B cell (primary cell): ENCODE measurements around the gene BUD13. TPM values are rescaled to one million over a fixed set of nuclear protein-coding genes. Genes with fewer than 3 reads are reported as not detected.

Experiments used
- ATAC-seq: fragments of 200-7000 bp; cut with Tn5 transposase; one replicate; pipeline ENCODE4 v1.10.0; 2021; ENCODE audit warnings: low read depth, mild to moderate bottlenecking, moderate number of reproducible peaks, moderate library complexity
- CTCF ChIA-PET: fragments of 350-600 bp; sonication (Branson Sonifier 250); formaldehyde crosslinking; loops from one replicate; lab custom pipeline; 2021; ENCODE audit warnings: antibody characterized with exemption, inconsistent platforms; lab: Charles Lee
- POLR2A ChIA-PET: fragments of 350-600 bp; sonication (Branson Sonifier 250); formaldehyde crosslinking; loops from one replicate; lab custom pipeline; 2021; ENCODE audit warnings: antibody characterized with exemption; lab: Charles Lee
- DNase-seq: peaks from one replicate; pipeline ENCODE4 v3.0.0; 2013
- H2AFZ ChIP-seq: 2 replicates; pipeline ENCODE4 v1.6.1; 2012; ENCODE audit warnings: mild to moderate bottlenecking, low read depth, low read length; ENCODE audit not compliant: insufficient read depth, poor library complexity, severe bottlenecking
- H3K27ac ChIP-seq, 2 donors: 1 replicate in 1 of 2; 2 replicates in 1 of 2; pipeline ENCODE4 v1.5.1; 2012 to 2013; ENCODE audit warnings: low read length in 2 of 2, mild to moderate bottlenecking in 2 of 2, moderate library complexity in 1 of 2
- H3K27me3 ChIP-seq, 4 experiments: fragments of 200-600 bp in 1 of 4; sonication (generic) in 1 of 4; replicated peaks in 1 of 4; 1 replicate in 2 of 4; 2 replicates in 2 of 4; pipeline versions ENCODE4 v1.6.1 to v1.7.0; 2013 to 2016; ENCODE audit warnings: low read length in 3 of 4, mild to moderate bottlenecking in 2 of 4, mixed read lengths in 1 of 4, moderate library complexity in 1 of 4; ENCODE audit not compliant: insufficient read depth in 4 of 4, control insufficient read depth in 3 of 4; ENCODE audit errors: control extremely low read depth in 1 of 4
- H3K36me3 ChIP-seq, 2 experiments: replicated peaks in 1 of 2; 1 replicate in 1 of 2; 2 replicates in 1 of 2; pipeline versions ENCODE4 v1.6.1 to v1.7.1; 2013; ENCODE audit warnings: low read length in 1 of 2; ENCODE audit not compliant: insufficient read depth in 2 of 2, control insufficient read depth in 1 of 2; ENCODE audit errors: control extremely low read depth in 1 of 2, extremely low read depth in 1 of 2
- H3K4me1 ChIP-seq, 2 donors: fragments of 200-600 bp in 1 of 2; sonication (generic) in 1 of 2; 1 replicate in 1 of 2; 2 replicates in 1 of 2; pipeline versions ENCODE4 v1.5.1 to v1.6.1; 2013 to 2017; ENCODE audit warnings: low read length in 2 of 2; ENCODE audit not compliant: control insufficient read depth in 2 of 2, insufficient read depth in 2 of 2
- H3K4me2 ChIP-seq: replicated peaks from 2 replicates; pipeline ENCODE3; 2012; ENCODE audit warnings: mild to moderate bottlenecking, low read depth, low read length; ENCODE audit not compliant: poor library complexity, severe bottlenecking
- H3K4me3 ChIP-seq, 5 experiments: fragments of 200-600 bp in 1 of 5; sonication (generic) in 1 of 5; 1 replicate in 3 of 5; 2 replicates in 2 of 5; pipeline versions ENCODE4 v1.5.1 to v1.7.0; 2011 to 2016; ENCODE audit warnings: low read length in 4 of 5, mild to moderate bottlenecking in 4 of 5, low read depth in 2 of 5, control low read depth in 1 of 5, moderate library complexity in 1 of 5; ENCODE audit not compliant: insufficient read depth in 1 of 5; ENCODE audit errors: control extremely low read depth in 1 of 5, extremely low read depth in 1 of 5
- H3K79me2 ChIP-seq: fragments of 200-600 bp; sonication (generic); one replicate; pipeline ENCODE4 v1.6.0; 2016; ENCODE audit warnings: low read length; ENCODE audit not compliant: control insufficient read depth, insufficient read depth
- H3K9ac ChIP-seq: fragments of 200-600 bp; sonication (generic); 2 replicates; pipeline ENCODE4 v1.6.1; 2017; ENCODE audit warnings: mild to moderate bottlenecking, low read length, moderate library complexity
- H3K9me3 ChIP-seq, 3 donors: one replicate each; pipeline versions ENCODE4 v1.6.1 to v1.7.1; 2013; ENCODE audit warnings: low read length in 2 of 3; ENCODE audit not compliant: control insufficient read depth in 2 of 3, insufficient read depth in 1 of 3; ENCODE audit errors: control extremely low read depth in 1 of 3
- H4K20me1 ChIP-seq: 2 replicates; pipeline ENCODE4 v1.6.0; 2012; ENCODE audit warnings: mild to moderate bottlenecking, low read length; ENCODE audit not compliant: insufficient read depth, control insufficient read depth, poor library complexity, severe bottlenecking
- H3K27ac Mint-ChIP-seq: one replicate; pipeline ENCODE4 v1.8.0; 2021; ENCODE audit warnings: mixed read lengths
- H3K27me3 Mint-ChIP-seq: one replicate; pipeline ENCODE4 v1.8.0; 2021; ENCODE audit warnings: mixed read lengths
- H3K4me1 Mint-ChIP-seq: one replicate; pipeline ENCODE4 v1.8.0; 2021; ENCODE audit warnings: mixed read lengths
- H3K4me3 Mint-ChIP-seq: one replicate; pipeline ENCODE4 v1.8.0; 2021; ENCODE audit warnings: mixed read lengths
- H3K9me3 Mint-ChIP-seq: one replicate; pipeline ENCODE4 v1.8.0; 2022; ENCODE audit warnings: mixed read lengths; ENCODE audit not compliant: insufficient read depth
- EZH2 ChIP-seq: IDR thresholded peaks from 2 replicates; pipeline ENCODE4 v1.6.1; 2012; ENCODE audit warnings: borderline replicate concordance, low read depth, mild to moderate bottlenecking, moderate library complexity, low read length; ENCODE audit not compliant: insufficient read depth, poor library complexity, severe bottlenecking
- WGBS: methylation state at CpG from one replicate; pipeline ENCODE4 v1.1.5; 2013; ENCODE audit warnings: missing lambda C conversion rate; ENCODE audit not compliant: insufficient coverage; 5-methylcytosine and 5-hydroxymethylcytosine counted together
- intact Hi-C: fragments of 100-400 bp; cut with micrococcal nuclease; formaldehyde crosslinking; loops from one replicate; pipeline ENCODE4 v1.10.0; 2022
- polyA plus RNA-seq: library from polyadenylated mRNA; depleted of rRNA; stranded (reverse); fragments of >200 nt; gene quantifications from 2 replicates; pipeline ENCODE4 v1.2.3, GENCODE V29; 2012
- total RNA-seq, 2 donors: library from RNA; stranded (reverse); fragments of 120-200 nt in 1 of 2; gene quantifications; 1 replicate in 1 of 2; 2 replicates in 1 of 2; pipeline versions ENCODE4 v1.2.3 to v1.2.4, GENCODE V29; 2013 to 2022
- TF ChIP-seq, protein P1 (sequence below): fragments of 200-600 bp; IDR thresholded peaks from one replicate; pipeline ENCODE4 v1.8.0; 2022; ENCODE audit warnings: antibody characterized with exemption, mild to moderate bottlenecking

BUD13 gene
- total and polyA plus RNA-seq, 2 donors (not counting 1 experiment from before 2014, with no cell fraction given) = 14.1 to 24.2 TPM

DNA sequence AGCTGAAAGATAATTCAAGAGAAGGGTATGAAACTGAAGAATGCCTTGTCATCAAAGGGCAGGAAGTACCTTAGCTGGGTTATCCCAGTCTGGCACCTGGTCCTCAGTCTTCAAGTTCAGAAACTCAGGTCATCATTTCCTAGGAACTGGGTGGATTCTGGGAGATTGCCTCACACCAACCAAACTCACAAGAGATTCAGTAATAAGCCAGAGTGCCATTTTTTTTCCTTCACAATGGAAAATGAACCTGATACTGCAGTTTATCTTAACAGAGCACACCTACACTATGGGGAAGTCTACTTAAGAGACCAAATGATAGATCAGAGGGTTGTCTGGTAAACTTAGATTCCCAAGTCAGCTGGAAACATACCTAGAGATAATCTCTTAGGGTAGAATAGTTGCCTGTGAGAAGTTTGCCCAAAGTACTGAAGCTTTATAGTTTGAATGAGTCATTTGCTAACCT lies 3.8 kb upstream of the BUD13 start:
- POLR2A ChIA-PET = no interaction called here
- intact Hi-C loops = no loop called here
- H3K9ac ChIP-seq = no peak overlapping the region

DNA sequence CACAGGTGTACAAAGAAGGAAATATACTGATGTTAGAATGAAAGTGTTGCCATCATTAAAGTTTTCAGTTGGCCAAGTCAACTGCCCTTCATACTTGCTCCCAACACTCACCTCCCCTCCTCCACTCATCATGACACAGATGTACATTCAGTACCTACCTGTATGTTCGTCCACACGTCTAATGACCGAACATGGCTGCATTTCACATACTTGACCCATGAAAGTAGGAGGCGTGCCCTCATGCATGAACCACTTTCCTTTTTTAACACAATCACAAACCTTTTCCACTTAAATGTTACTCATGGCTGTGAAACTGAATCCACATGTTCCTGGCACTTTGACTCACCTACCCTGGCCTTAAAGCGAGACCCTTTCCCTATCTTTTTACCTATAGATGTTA lies 3.2 kb upstream of the BUD13 start:
- Histone ChIP-seq H4K20me1 (peaks cover under 1% of the 10 kb centered on the region), H3K79me2 (peaks cover 18% of the 10 kb centered on the region), H3K9ac (no peak overlapping the region), H3K27me3 (no peaks in the 10 kb centered on the region), H3K4me2 (no peak overlapping the region), H3K4me3 (no peak overlapping the region), H3K27ac (no peak overlapping the region), H3K36me3 (peaks cover 6 to 42% of the 10 kb centered on the region in 2 experiments), H3K9me3 (no peaks in the 10 kb centered on the region), H3K4me1 (peaks cover 21 to 26% of the 10 kb centered on the region in 2 donors), H2AFZ (no peak overlapping the region)
- H3K27me3 Mint-ChIP-seq = no peaks in the 10 kb centered on the region
- ATAC-seq (no peak), DNase-seq (no peak)
- CTCF ChIA-PET = no interaction called here
- no peak overlapping the region for H3K4me3 Mint-ChIP-seq
- intact Hi-C loops = no loop called here
- H3K4me1 Mint-ChIP-seq = peaks cover 27% of the 10 kb centered on the region
- H3K9me3 Mint-ChIP-seq = no peaks in the 10 kb centered on the region
- POLR2A ChIA-PET = no interaction called here
- WGBS = 94% methylated on average over 3 of the region's 5 CpGs
- no peak for TF ChIP-seq EZH2
- TF ChIP-seq, protein P1, sequence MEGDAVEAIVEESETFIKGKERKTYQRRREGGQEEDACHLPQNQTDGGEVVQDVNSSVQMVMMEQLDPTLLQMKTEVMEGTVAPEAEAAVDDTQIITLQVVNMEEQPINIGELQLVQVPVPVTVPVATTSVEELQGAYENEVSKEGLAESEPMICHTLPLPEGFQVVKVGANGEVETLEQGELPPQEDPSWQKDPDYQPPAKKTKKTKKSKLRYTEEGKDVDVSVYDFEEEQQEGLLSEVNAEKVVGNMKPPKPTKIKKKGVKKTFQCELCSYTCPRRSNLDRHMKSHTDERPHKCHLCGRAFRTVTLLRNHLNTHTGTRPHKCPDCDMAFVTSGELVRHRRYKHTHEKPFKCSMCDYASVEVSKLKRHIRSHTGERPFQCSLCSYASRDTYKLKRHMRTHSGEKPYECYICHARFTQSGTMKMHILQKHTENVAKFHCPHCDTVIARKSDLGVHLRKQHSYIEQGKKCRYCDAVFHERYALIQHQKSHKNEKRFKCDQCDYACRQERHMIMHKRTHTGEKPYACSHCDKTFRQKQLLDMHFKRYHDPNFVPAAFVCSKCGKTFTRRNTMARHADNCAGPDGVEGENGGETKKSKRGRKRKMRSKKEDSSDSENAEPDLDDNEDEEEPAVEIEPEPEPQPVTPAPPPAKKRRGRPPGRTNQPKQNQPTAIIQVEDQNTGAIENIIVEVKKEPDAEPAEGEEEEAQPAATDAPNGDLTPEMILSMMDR = no peak
- peak overlapping the region; percentile 23 for H3K27ac Mint-ChIP-seq

More for the DNA sequence above, 3.8 kb upstream of the BUD13 start:
- TF ChIP-seq, protein P1 = no peak
- TF ChIP-seq EZH2 = no peak
- CTCF ChIA-PET = interaction anchor here (1.2 kb wide), 1 partner anchor 10 kb away, joined by 4 read pairs; no protein-coding TSS in a partner anchor
- Histone ChIP-seq H3K27ac (peak overlapping the region in 1 of 2 donors; percentile 39), H3K4me1 (peaks cover 15 to 20% of the 10 kb centered on the region in 2 donors), H3K79me2 (peaks cover 12% of the 10 kb centered on the region), H2AFZ (no peak overlapping the region), H3K9me3 (no peaks in the 10 kb centered on the region), H3K36me3 (peaks cover 6 to 48% of the 10 kb centered on the region in 2 experiments), H4K20me1 (no peaks in the 10 kb centered on the region), H3K4me3 (no peak overlapping the region), H3K27me3 (no peaks in the 10 kb centered on the region), H3K4me2 (no peak overlapping the region)
- Mint-ChIP-seq H3K27me3 (no peaks in the 10 kb centered on the region), H3K4me3 (no peak overlapping the region), H3K27ac (no peak overlapping the region), H3K9me3 (no peaks in the 10 kb centered on the region), H3K4me1 (peaks cover 21% of the 10 kb centered on the region)
- DNase-seq = no peak
- no peak for ATAC-seq
